ENCODE results near the gene MYH16.

The MYH16 gene

GRCh38 chr7:99242682-99243081, 30.0 kb upstream of the MYH16 start:
- no peak overlapping the region for H3K4me3 ChIP-seq (ENCODE audit: insufficient read depth, low read depth, low read length)
- no peaks in the 10 kb centered on the region for H3K4me1 ChIP-seq (ENCODE audit: control insufficient read depth, insufficient read depth, low read length)
- no peaks in the 10 kb centered on the region for H3K36me3 ChIP-seq (ENCODE audit: control insufficient read depth, insufficient read depth, low read length)
- no peak overlapping the region for H3K27ac ChIP-seq (ENCODE audit: insufficient read depth, low read depth, low read length, poor library complexity, severe bottlenecking)
- H3K27me3 ChIP-seq (ENCODE audit: control insufficient read depth, insufficient read depth, low read length, poor library complexity, severe bottlenecking): no peaks in the 10 kb centered on the region
- WGBS, 2 experiments: 96 to 97% methylated on average over 4 of the region's 4 CpGs
- H3K9me3 ChIP-seq (ENCODE audit: control insufficient read depth, low read length): no peaks in the 10 kb centered on the region

- WGBS, 2 experiments: 81 to 88% methylated on average over 5 of the region's 5 CpGs
- no peaks in the 10 kb centered on the region for H3K27me3 ChIP-seq (ENCODE audit: control insufficient read depth, insufficient read depth, low read length, poor library complexity, severe bottlenecking)
- H3K9me3 ChIP-seq (ENCODE audit: control insufficient read depth, low read length): no peaks in the 10 kb centered on the region
These were observed 28.8 kb upstream of the MYH16 start for GRCh38 chr7:99243751-99244337.

GRCh38 chr7:99244939-99245338, 27.7 kb upstream of the MYH16 start:
- WGBS, 2 experiments: 71 to 75% methylated on average over 2 to 3 of the region's 3 CpGs
- Histone ChIP-seq H3K36me3 (ENCODE audit: control insufficient read depth, insufficient read depth, low read length) (no peaks in the 10 kb centered on the region), H3K4me1 (ENCODE audit: control insufficient read depth, insufficient read depth, low read length) (no peaks in the 10 kb centered on the region), H3K4me3 (ENCODE audit: insufficient read depth, low read depth, low read length) (no peak overlapping the region), H3K27me3 (ENCODE audit: control insufficient read depth, insufficient read depth, low read length, poor library complexity, severe bottlenecking) (no peaks in the 10 kb centered on the region), H3K9me3 (ENCODE audit: control insufficient read depth, low read length) (no peaks in the 10 kb centered on the region), H3K27ac (ENCODE audit: insufficient read depth, low read depth, low read length, poor library complexity, severe bottlenecking) (no peak overlapping the region)

More at GRCh38 chr7:99243751-99244337, 28.8 kb upstream of the MYH16 start:
- H3K36me3 ChIP-seq (ENCODE audit: control insufficient read depth, insufficient read depth, low read length): no peaks in the 10 kb centered on the region
- H3K4me3 ChIP-seq (ENCODE audit: insufficient read depth, low read depth, low read length): no peak overlapping the region
- no peaks in the 10 kb centered on the region for H3K4me1 ChIP-seq (ENCODE audit: control insufficient read depth, insufficient read depth, low read length)
- no peak overlapping the region for H3K27ac ChIP-seq (ENCODE audit: insufficient read depth, low read depth, low read length, poor library complexity, severe bottlenecking)

GRCh38 chr7:99248391-99249095, 24.1 kb upstream of the MYH16 start:
- Histone ChIP-seq H3K4me1 (ENCODE audit: control insufficient read depth, insufficient read depth, low read length) (peaks cover 4% of the 10 kb centered on the region), H3K9me3 (ENCODE audit: control insufficient read depth, low read length) (no peaks in the 10 kb centered on the region), H3K27ac (ENCODE audit: insufficient read depth, low read depth, low read length, poor library complexity, severe bottlenecking) (no peak overlapping the region), H3K27me3 (ENCODE audit: control insufficient read depth, insufficient read depth, low read length, poor library complexity, severe bottlenecking) (no peaks in the 10 kb centered on the region), H3K36me3 (ENCODE audit: control insufficient read depth, insufficient read depth, low read length) (no peaks in the 10 kb centered on the region), H3K4me3 (ENCODE audit: insufficient read depth, low read depth, low read length) (no peak overlapping the region)
- 91 to 92% methylated on average over 10 of the region's 10 CpGs for WGBS, 2 experiments

- peaks cover 4% of the 10 kb centered on the region for H3K4me1 ChIP-seq (ENCODE audit: control insufficient read depth, insufficient read depth, low read length)
- H3K27me3 ChIP-seq (ENCODE audit: control insufficient read depth, insufficient read depth, low read length, poor library complexity, severe bottlenecking): no peaks in the 10 kb centered on the region
- no peak overlapping the region for H3K4me3 ChIP-seq (ENCODE audit: insufficient read depth, low read depth, low read length)
- no peak overlapping the region for H3K27ac ChIP-seq (ENCODE audit: insufficient read depth, low read depth, low read length, poor library complexity, severe bottlenecking)
- 87 to 92% methylated on average over 8 of the region's 8 CpGs for WGBS, 2 experiments
- H3K36me3 ChIP-seq (ENCODE audit: control insufficient read depth, insufficient read depth, low read length): no peaks in the 10 kb centered on the region
- H3K9me3 ChIP-seq (ENCODE audit: control insufficient read depth, low read length): no peaks in the 10 kb centered on the region
These were observed 22.6 kb upstream of the MYH16 start for GRCh38 chr7:99249985-99250575.

- H3K27ac ChIP-seq (ENCODE audit: insufficient read depth, low read depth, low read length, poor library complexity, severe bottlenecking): no peak overlapping the region
- peaks cover 4% of the 10 kb centered on the region for H3K4me1 ChIP-seq (ENCODE audit: control insufficient read depth, insufficient read depth, low read length)
- WGBS, 2 experiments: 58 to 60% methylated on average over 18 of the region's 18 CpGs
- no peaks in the 10 kb centered on the region for H3K36me3 ChIP-seq (ENCODE audit: control insufficient read depth, insufficient read depth, low read length)
- H3K4me3 ChIP-seq (ENCODE audit: insufficient read depth, low read depth, low read length): no peak overlapping the region
- no peaks in the 10 kb centered on the region for H3K9me3 ChIP-seq (ENCODE audit: control insufficient read depth, low read length)
- no peaks in the 10 kb centered on the region for H3K27me3 ChIP-seq (ENCODE audit: control insufficient read depth, insufficient read depth, low read length, poor library complexity, severe bottlenecking)
These were observed 20.3 kb upstream of the MYH16 start for GRCh38 chr7:99252166-99252895.

GRCh38 chr7:99253369-99253768, 19.3 kb upstream of the MYH16 start:
- H3K27ac ChIP-seq (ENCODE audit: insufficient read depth, low read depth, low read length, poor library complexity, severe bottlenecking): no peak overlapping the region
- peaks cover 4% of the 10 kb centered on the region for H3K4me1 ChIP-seq (ENCODE audit: control insufficient read depth, insufficient read depth, low read length)
- H3K9me3 ChIP-seq (ENCODE audit: control insufficient read depth, low read length): no peaks in the 10 kb centered on the region
- H3K4me3 ChIP-seq (ENCODE audit: insufficient read depth, low read depth, low read length): no peak overlapping the region
- no peaks in the 10 kb centered on the region for H3K27me3 ChIP-seq (ENCODE audit: control insufficient read depth, insufficient read depth, low read length, poor library complexity, severe bottlenecking)
- H3K36me3 ChIP-seq (ENCODE audit: control insufficient read depth, insufficient read depth, low read length): no peaks in the 10 kb centered on the region
- 87 to 88% methylated on average over 8 to 9 of the region's 9 CpGs for WGBS, 2 experiments

- Histone ChIP-seq H3K4me1 (ENCODE audit: control insufficient read depth, insufficient read depth, low read length) (peaks cover 4% of the 10 kb centered on the region), H3K9me3 (ENCODE audit: control insufficient read depth, low read length) (no peaks in the 10 kb centered on the region), H3K27me3 (ENCODE audit: control insufficient read depth, insufficient read depth, low read length, poor library complexity, severe bottlenecking) (no peaks in the 10 kb centered on the region), H3K36me3 (ENCODE audit: control insufficient read depth, insufficient read depth, low read length) (no peaks in the 10 kb centered on the region), H3K27ac (ENCODE audit: insufficient read depth, low read depth, low read length, poor library complexity, severe bottlenecking) (no peak overlapping the region), H3K4me3 (ENCODE audit: insufficient read depth, low read depth, low read length) (no peak overlapping the region)
- WGBS, 2 experiments: 82 to 94% methylated on average over 2 of the region's 2 CpGs
These were observed 18.2 kb upstream of the MYH16 start for GRCh38 chr7:99254390-99254789.

GRCh38 chr7:99255463-99255862, 17.2 kb upstream of the MYH16 start:
- H3K4me1 ChIP-seq (ENCODE audit: control insufficient read depth, insufficient read depth, low read length): peaks cover 4% of the 10 kb centered on the region
- H3K27ac ChIP-seq (ENCODE audit: insufficient read depth, low read depth, low read length, poor library complexity, severe bottlenecking): no peak overlapping the region
- no peaks in the 10 kb centered on the region for H3K27me3 ChIP-seq (ENCODE audit: control insufficient read depth, insufficient read depth, low read length, poor library complexity, severe bottlenecking)
- no peaks in the 10 kb centered on the region for H3K36me3 ChIP-seq (ENCODE audit: control insufficient read depth, insufficient read depth, low read length)
- 85 to 88% methylated on average over 4 of the region's 4 CpGs for WGBS, 2 experiments
- H3K4me3 ChIP-seq (ENCODE audit: insufficient read depth, low read depth, low read length): no peak overlapping the region
- no peaks in the 10 kb centered on the region for H3K9me3 ChIP-seq (ENCODE audit: control insufficient read depth, low read length)

- WGBS, 2 experiments: 91% methylated on average over 10 of the region's 10 CpGs
- Histone ChIP-seq H3K27ac (ENCODE audit: insufficient read depth, low read depth, low read length, poor library complexity, severe bottlenecking) (no peak overlapping the region), H3K4me1 (ENCODE audit: control insufficient read depth, insufficient read depth, low read length) (peaks cover 4% of the 10 kb centered on the region), H3K27me3 (ENCODE audit: control insufficient read depth, insufficient read depth, low read length, poor library complexity, severe bottlenecking) (no peaks in the 10 kb centered on the region), H3K36me3 (ENCODE audit: control insufficient read depth, insufficient read depth, low read length) (no peaks in the 10 kb centered on the region), H3K9me3 (ENCODE audit: control insufficient read depth, low read length) (no peaks in the 10 kb centered on the region), H3K4me3 (ENCODE audit: insufficient read depth, low read depth, low read length) (no peak overlapping the region)
These were observed 15.6 kb upstream of the MYH16 start for GRCh38 chr7:99257065-99257464.
